SK-N-SH treated with all-trans-retinoic acid at 6 μM for 48 hours (cell line): ENCODE data around the gene SUFU.
A peak's percentile ranks its signal among the peaks of the same experiment; 100 is the strongest.

Source experiments
- ATAC-seq: fragments of 200-7000 bp; cut with Tn5 transposase; 3 replicates; pipeline ENCODE4 v1.9.1; 2020; ENCODE audit warnings: mild to moderate bottlenecking, moderate library complexity
- ARNTL ChIP-seq: fragments of 450-650 bp; formaldehyde crosslinking; IDR thresholded peaks from 2 replicates; pipeline ENCODE4 v1.5.0; 2020; ENCODE audit warnings: low read depth, mild to moderate bottlenecking, moderate library complexity, borderline replicate concordance
- CREB5 ChIP-seq: fragments of 250-450 bp; sonication (Bioruptor Pico); IDR thresholded peaks from 2 replicates; pipeline ENCODE4 v1.5.1; 2020; ENCODE audit warnings: low read depth, mild to moderate bottlenecking, moderate library complexity
- CSRNP3 ChIP-seq: fragments of 250-450 bp; sonication (Bioruptor Pico); IDR thresholded peaks from 2 replicates; pipeline ENCODE4 v1.5.1; 2021; ENCODE audit warnings: mild to moderate bottlenecking, moderate library complexity
- ESRRG ChIP-seq: fragments of 250-450 bp; sonication (Bioruptor Pico); IDR thresholded peaks from 2 replicates; pipeline ENCODE4 v1.6.1; 2021; ENCODE audit warnings: mild to moderate bottlenecking
- ISL1 ChIP-seq: fragments of 250-450 bp; sonication (Bioruptor Pico); IDR thresholded peaks from 2 replicates; pipeline ENCODE4 v2.1.2; 2022; ENCODE audit warnings: mild to moderate bottlenecking, moderate library complexity
- OSR1 ChIP-seq: fragments of 250-450 bp; sonication (Bioruptor Pico); IDR thresholded peaks from 2 replicates; pipeline ENCODE4 v1.8.0; 2022; ENCODE audit warnings: moderate library complexity, mild to moderate bottlenecking, inconsistent platforms
- RARB ChIP-seq: fragments of 250-450 bp; sonication (Bioruptor Pico); IDR thresholded peaks from 2 replicates; pipeline ENCODE4 v1.8.0; 2021; ENCODE audit warnings: mild to moderate bottlenecking, moderate library complexity
- SNAI2 ChIP-seq: fragments of 250-450 bp; sonication (Bioruptor Pico); IDR thresholded peaks from 2 replicates; pipeline ENCODE4 v1.5.0; 2020; ENCODE audit warnings: mild to moderate bottlenecking, moderate library complexity
- TOX ChIP-seq: fragments of 250-450 bp; sonication (Bioruptor Pico); IDR thresholded peaks from 2 replicates; pipeline ENCODE4 v1.8.0; 2021; ENCODE audit warnings: mild to moderate bottlenecking, moderate library complexity, borderline replicate concordance
- TSHZ2 ChIP-seq: fragments of 250-450 bp; sonication (Bioruptor Pico); IDR thresholded peaks from 2 replicates; pipeline ENCODE4 v1.5.0; 2020; ENCODE audit warnings: mild to moderate bottlenecking, moderate library complexity
- ZC3H10 ChIP-seq: fragments of 250-450 bp; sonication (Bioruptor Pico); IDR thresholded peaks from 2 replicates; pipeline ENCODE4 v1.5.1; 2021; ENCODE audit warnings: mild to moderate bottlenecking, moderate library complexity
- ZFP3 ChIP-seq: fragments of 250-450 bp; sonication (Bioruptor Pico); IDR thresholded peaks from 2 replicates; pipeline ENCODE4 v1.5.0; 2020; ENCODE audit warnings: mild to moderate bottlenecking, moderate library complexity
- ZFP30 ChIP-seq: fragments of 450-650 bp; formaldehyde crosslinking; IDR thresholded peaks from 2 replicates; pipeline ENCODE4 v1.5.0; 2022; ENCODE audit warnings: mild to moderate bottlenecking, moderate library complexity
- ZNF565 ChIP-seq: fragments of 450-650 bp; formaldehyde crosslinking; conservative IDR thresholded peaks from 2 replicates; pipeline ENCODE4 v1.5.0; 2020; ENCODE audit warnings: low read depth, mild to moderate bottlenecking, moderate library complexity
- ZNF70 ChIP-seq: fragments of 450-650 bp; formaldehyde crosslinking; IDR thresholded peaks from 2 replicates; pipeline ENCODE4 v1.5.0; 2020; ENCODE audit warnings: mild to moderate bottlenecking, moderate library complexity
- ZNF8 ChIP-seq: fragments of 450-650 bp; formaldehyde crosslinking; IDR thresholded peaks from 2 replicates; pipeline ENCODE4 v1.5.0; 2020; ENCODE audit warnings: mild to moderate bottlenecking, moderate library complexity
- TF ChIP-seq, protein P1 (sequence below): fragments of 250-450 bp; sonication (Bioruptor Pico); IDR thresholded peaks from 2 replicates; pipeline ENCODE4 v1.8.0; 2020; ENCODE audit warnings: mild to moderate bottlenecking, moderate library complexity, borderline replicate concordance

SUFU gene

DNA sequence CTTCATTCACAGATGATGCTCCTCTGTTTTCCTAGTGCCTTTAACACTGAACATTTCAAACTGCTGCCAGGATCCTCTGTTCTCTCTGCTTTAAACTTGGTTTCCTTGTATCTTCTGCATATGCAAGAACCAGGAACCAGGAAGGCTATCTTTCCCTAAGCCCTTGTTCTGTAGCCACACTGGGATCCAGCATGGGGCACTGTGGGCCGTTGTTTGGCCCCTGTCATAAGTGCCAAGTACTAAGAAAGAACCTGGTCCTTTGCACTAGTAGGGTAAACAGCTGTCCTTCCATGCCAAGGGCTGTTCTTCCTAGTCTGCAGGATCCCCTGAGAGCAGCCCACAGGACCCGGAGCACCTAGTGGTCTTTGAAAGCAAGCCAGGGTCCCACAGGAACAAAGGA lies 91.5 kb downstream of the SUFU start:
- TF ChIP-seq CREB5 (CRISPR knock-in tag): no peak
- TF ChIP-seq RARB: no peak
- TF ChIP-seq TSHZ2: no peak
- TF ChIP-seq ZFP3: no peak
- no peak for TF ChIP-seq ZNF8 (CRISPR knock-in tag)
- TF ChIP-seq, protein P1, sequence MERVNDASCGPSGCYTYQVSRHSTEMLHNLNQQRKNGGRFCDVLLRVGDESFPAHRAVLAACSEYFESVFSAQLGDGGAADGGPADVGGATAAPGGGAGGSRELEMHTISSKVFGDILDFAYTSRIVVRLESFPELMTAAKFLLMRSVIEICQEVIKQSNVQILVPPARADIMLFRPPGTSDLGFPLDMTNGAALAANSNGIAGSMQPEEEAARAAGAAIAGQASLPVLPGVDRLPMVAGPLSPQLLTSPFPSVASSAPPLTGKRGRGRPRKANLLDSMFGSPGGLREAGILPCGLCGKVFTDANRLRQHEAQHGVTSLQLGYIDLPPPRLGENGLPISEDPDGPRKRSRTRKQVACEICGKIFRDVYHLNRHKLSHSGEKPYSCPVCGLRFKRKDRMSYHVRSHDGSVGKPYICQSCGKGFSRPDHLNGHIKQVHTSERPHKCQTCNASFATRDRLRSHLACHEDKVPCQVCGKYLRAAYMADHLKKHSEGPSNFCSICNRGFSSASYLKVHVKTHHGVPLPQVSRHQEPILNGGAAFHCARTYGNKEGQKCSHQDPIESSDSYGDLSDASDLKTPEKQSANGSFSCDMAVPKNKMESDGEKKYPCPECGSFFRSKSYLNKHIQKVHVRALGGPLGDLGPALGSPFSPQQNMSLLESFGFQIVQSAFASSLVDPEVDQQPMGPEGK (CRISPR knock-in tag): no peak
- no peak for TF ChIP-seq ESRRG
- no peak for TF ChIP-seq ZFP30
- no peak for TF ChIP-seq ZNF565 (CRISPR knock-in tag)
- no peak for TF ChIP-seq OSR1 (CRISPR knock-in tag)
- TF ChIP-seq CSRNP3 (CRISPR knock-in tag): no peak
- TF ChIP-seq SNAI2 (CRISPR knock-in tag): no peak
- no peak for TF ChIP-seq ZC3H10 (CRISPR knock-in tag)
- TF ChIP-seq ZNF70: no peak
- TF ChIP-seq TOX (CRISPR knock-in tag): no peak
- no peak for ATAC-seq

- no peak; the same call in 1 of the 3 replicates for ATAC-seq
- TF ChIP-seq OSR1 (CRISPR knock-in tag): no peak
- TF ChIP-seq ZFP30: no peak
- no peak for TF ChIP-seq CREB5 (CRISPR knock-in tag)
- no peak for TF ChIP-seq ARNTL (CRISPR knock-in tag)
- no peak for TF ChIP-seq ZNF565 (CRISPR knock-in tag)
- no peak for TF ChIP-seq ZFP3
- TF ChIP-seq, protein P1 (CRISPR knock-in tag): no peak
Observed at GRCh38 chr10:102595897-102596296, 92.1 kb downstream of the SUFU start.

DNA sequence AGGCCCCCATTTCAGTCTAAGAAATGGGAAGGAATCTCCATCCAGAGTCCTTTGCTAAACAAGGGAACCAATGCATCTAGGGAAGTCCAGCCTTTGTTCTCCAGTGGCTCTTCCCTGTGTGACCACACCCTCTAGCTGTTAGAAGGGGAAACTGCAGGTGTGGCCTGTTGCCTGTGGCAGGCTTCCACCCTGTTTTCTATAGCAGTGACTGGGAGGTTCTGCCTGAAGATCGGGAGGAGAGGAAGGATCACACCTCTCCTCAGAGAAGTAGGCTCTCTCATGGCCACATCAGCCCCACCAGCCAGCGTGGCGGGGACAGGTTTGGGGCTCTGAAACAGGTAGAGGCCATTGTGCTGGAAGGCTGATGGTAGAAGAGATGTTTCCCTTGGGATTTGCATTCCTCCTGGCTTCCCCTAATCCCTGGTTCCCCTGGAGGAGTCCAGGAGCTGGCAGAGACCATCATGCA lies 92.8 kb downstream of the SUFU start:
- peak; percentile 95 for ATAC-seq
- TF ChIP-seq ZC3H10 (CRISPR knock-in tag) (no peak), OSR1 (CRISPR knock-in tag) (no peak), ZFP30 (no peak), TOX (CRISPR knock-in tag) (no peak), CREB5 (CRISPR knock-in tag) (no peak), TSHZ2 (no peak), ZNF70 (no peak), CSRNP3 (CRISPR knock-in tag) (no peak), ISL1 (no peak)
